GM23338 (cell line): ENCODE measurements around the gene SERPINB12. TPM values are rescaled to one million over a fixed set of nuclear protein-coding genes. Genes with fewer than 3 reads are reported as not detected.

ENCODE experiments used
- ATAC-seq: fragments of 200-7000 bp; cut with Tn5 transposase; 3 replicates; pipeline ENCODE4 v1.9.1; 2020
- DNase-seq: peaks from one replicate; pipeline ENCODE4 v3.0.0-alpha.2; 2015; ENCODE audit warnings: low spot score
- H2AFZ ChIP-seq: fragments of 200-600 bp; sonication (generic); 2 replicates; pipeline ENCODE4 v1.8.0; 2016; ENCODE audit warnings: antibody characterized with exemption, mild to moderate bottlenecking, moderate library complexity
- H3F3A ChIP-seq: fragments of 200-600 bp; sonication (generic); replicated peaks from 2 replicates; pipeline ENCODE4 v1.8.0; 2017; ENCODE audit warnings: antibody characterized with exemption, mixed run types, low read depth
- H3K27ac ChIP-seq: fragments of 200-600 bp; sonication (generic); 2 replicates; pipeline ENCODE4 v1.6.1; 2016; ENCODE audit warnings: low read depth
- H3K27me3 ChIP-seq: fragments of 200-600 bp; sonication (generic); 2 replicates; pipeline ENCODE4 v1.8.0; 2016; ENCODE audit warnings: mild to moderate bottlenecking, mixed run types, moderate library complexity; ENCODE audit not compliant: insufficient read depth
- H3K36me3 ChIP-seq: fragments of 200-600 bp; sonication (generic); 2 replicates; pipeline ENCODE4 v1.8.0; 2016; ENCODE audit warnings: mild to moderate bottlenecking; ENCODE audit not compliant: insufficient read depth
- H3K4me1 ChIP-seq: fragments of 200-600 bp; sonication (generic); 2 replicates; pipeline ENCODE4 v1.8.0; 2016; ENCODE audit warnings: mild to moderate bottlenecking, moderate library complexity; ENCODE audit not compliant: insufficient read depth
- H3K4me2 ChIP-seq: fragments of 200-600 bp; sonication (generic); 2 replicates; pipeline ENCODE4 v1.7.1; 2017; ENCODE audit warnings: mixed run types
- H3K4me3 ChIP-seq: fragments of 200-600 bp; sonication (generic); 2 replicates; pipeline ENCODE4 v1.6.1; 2016; ENCODE audit warnings: mixed run types
- H3K79me2 ChIP-seq: fragments of 200-600 bp; sonication (generic); replicated peaks from 2 replicates; pipeline ENCODE4 v1.8.0; 2017; ENCODE audit warnings: mild to moderate bottlenecking; ENCODE audit not compliant: insufficient read depth
- H3K9me2 ChIP-seq: fragments of 200-600 bp; sonication (generic); 2 replicates; pipeline ENCODE4 v1.8.0; 2017; ENCODE audit not compliant: insufficient read depth
- H4K20me1 ChIP-seq: fragments of 200-600 bp; sonication (generic); replicated peaks from 2 replicates; pipeline ENCODE4 v1.8.0; 2017; ENCODE audit warnings: mild to moderate bottlenecking; ENCODE audit not compliant: insufficient read depth
- H3K27ac Mint-ChIP-seq: 2 replicates; pipeline ENCODE4 v1.8.0; 2020; ENCODE audit warnings: inconsistent platforms, mild to moderate bottlenecking, moderate library complexity, mixed read lengths
- H3K27me3 Mint-ChIP-seq: 3 replicates; pipeline ENCODE4 v1.8.0; 2022; ENCODE audit warnings: low read depth, mild to moderate bottlenecking, moderate library complexity, mixed read lengths, inconsistent platforms; ENCODE audit not compliant: insufficient read depth, poor library complexity
- H3K36me3 Mint-ChIP-seq: 3 replicates; pipeline ENCODE4 v1.8.0; 2021; ENCODE audit warnings: low read depth, mild to moderate bottlenecking, inconsistent platforms, moderate library complexity, mixed read lengths
- H3K4me1 Mint-ChIP-seq: 3 replicates; pipeline ENCODE4 v1.8.0; 2020; ENCODE audit warnings: mild to moderate bottlenecking, inconsistent platforms, mixed read lengths
- H3K4me3 Mint-ChIP-seq: 3 replicates; pipeline ENCODE4 v1.8.0; 2021; ENCODE audit warnings: moderate library complexity, mild to moderate bottlenecking, inconsistent platforms, mixed read lengths
- H3K9me3 Mint-ChIP-seq: 3 replicates; pipeline ENCODE4 v1.8.0; 2020; ENCODE audit warnings: moderate library complexity, mild to moderate bottlenecking, inconsistent platforms, mixed read lengths
- CREB1 ChIP-seq: fragments of 250-450 bp; sonication (Bioruptor Pico); IDR thresholded peaks from 2 replicates; pipeline ENCODE4 v1.5.0; 2020; ENCODE audit warnings: low read depth, mild to moderate bottlenecking, moderate library complexity
- CTCF ChIP-seq, 2 experiments: fragments of 200-600 bp in 1 of 2; sonication (generic) in 1 of 2; conservative IDR thresholded peaks; 2 replicates each; pipeline versions ENCODE4 v1.5.1 to v1.6.1; 2016 to 2017; ENCODE audit warnings: antibody characterized with exemption in 2 of 2, low read depth in 2 of 2, mild to moderate bottlenecking in 2 of 2, moderate library complexity in 1 of 2
- ETS1 ChIP-seq: IDR thresholded peaks from 2 replicates; pipeline ENCODE4 v1.6.1; 2016; ENCODE audit warnings: antibody characterized with exemption
- EZH2 ChIP-seq: fragments of 200-600 bp; sonication (generic); IDR thresholded peaks from one replicate; pipeline ENCODE4 v1.8.0; 2017; ENCODE audit warnings: antibody characterized with exemption, mild to moderate bottlenecking, low read depth; ENCODE audit not compliant: unreplicated experiment
- EZH2phosphoT487 ChIP-seq: fragments of 200-600 bp; sonication (generic); IDR thresholded peaks from one replicate; pipeline ENCODE4 v1.8.1; 2018; ENCODE audit warnings: antibody characterized with exemption; ENCODE audit not compliant: unreplicated experiment
- JUNB ChIP-seq: IDR thresholded peaks from one replicate; pipeline ENCODE4 v1.6.1; 2016; ENCODE audit warnings: antibody characterized with exemption; ENCODE audit not compliant: unreplicated experiment
- NANOG ChIP-seq: IDR thresholded peaks from 2 replicates; pipeline ENCODE4 v1.6.1; 2016; ENCODE audit warnings: antibody characterized with exemption, borderline replicate concordance
- POLR2AphosphoS5 ChIP-seq: IDR thresholded peaks from 2 replicates; pipeline ENCODE4 v1.6.1; 2016; ENCODE audit warnings: antibody characterized with exemption, low read depth
- REST ChIP-seq: IDR thresholded peaks from one replicate; pipeline ENCODE4 v1.6.1; 2018; ENCODE audit warnings: antibody characterized with exemption; ENCODE audit not compliant: unreplicated experiment
- STAT1 ChIP-seq: IDR thresholded peaks from one replicate; pipeline ENCODE4 v1.6.1; 2016; ENCODE audit warnings: antibody characterized with exemption; ENCODE audit not compliant: unreplicated experiment
- ZNF114 ChIP-seq: fragments of 250-450 bp; sonication (Bioruptor Pico); IDR thresholded peaks from 2 replicates; pipeline ENCODE4 v1.5.0; 2020; ENCODE audit warnings: mild to moderate bottlenecking, moderate library complexity
- ZNF331 ChIP-seq: fragments of 250-450 bp; sonication (Bioruptor Pico); IDR thresholded peaks from 2 replicates; pipeline ENCODE4 v1.5.0; 2020; ENCODE audit warnings: low read depth, mild to moderate bottlenecking, moderate library complexity
- polyA plus RNA-seq: library from polyadenylated mRNA; unstranded; fragments of >200 nt; fragmentation: Nextera tagmentation; extraction: Ambion mirVana; gene quantifications from 2 replicates; pipeline ENCODE4 v1.2.1, GENCODE V29; 2016
- total RNA-seq: library from RNA; depleted of rRNA; stranded (reverse); fragments of >200 nt; shearing (Covaris generic); gene quantifications from 2 replicates; pipeline ENCODE4 v1.2.3, GENCODE V29; 2014

Gene SERPINB12
- total and polyA plus RNA-seq, 2 experiments from 2014 or later: not detected

GRCh38 chr18:63514888-63515678, 27.1 kb upstream of the SERPINB12 start (continued):
- TF ChIP-seq ETS1 (no peak), ZNF331 (CRISPR knock-in tag) (no peak), REST (no peak), CREB1 (CRISPR knock-in tag) (no peak), CTCF (conservative IDR thresholded peaks at IDR 0.05; ENCODE audit: low read depth in 2 of 2) (peak; percentile 2 to 34; a peak in 1 of 4 replicates), EZH2phosphoT487 (no peak)

- Histone ChIP-seq H3K9me2 (no peaks in the 10 kb centered on the region), H3K4me3 (no peak overlapping the region), H3K4me1 (peaks cover 43% of the 10 kb centered on the region), H3K36me3 (no peaks in the 10 kb centered on the region), H3K27me3 (no peaks in the 10 kb centered on the region), H3K79me2 (no peaks in the 10 kb centered on the region), H3K4me2 (no peak overlapping the region), H3K27ac (no peak overlapping the region), H3F3A (no peaks in the 10 kb centered on the region), H4K20me1 (no peaks in the 10 kb centered on the region), H2AFZ (no peak overlapping the region)
- no peak overlapping the region for H3K4me3 Mint-ChIP-seq
- no peaks in the 10 kb centered on the region for H3K9me3 Mint-ChIP-seq
- TF ChIP-seq EZH2phosphoT487 (no peak), CREB1 (CRISPR knock-in tag) (no peak), ZNF331 (CRISPR knock-in tag) (no peak), ETS1 (no peak), STAT1 (no peak), EZH2 (no peak), JUNB (no peak), CTCF (conservative IDR thresholded peaks at IDR 0.05; ENCODE audit: low read depth in 2 of 2) (no peak), REST (no peak), ZNF114 (CRISPR knock-in tag) (no peak), NANOG (no peak), POLR2AphosphoS5 (no peak)
- H3K27me3 Mint-ChIP-seq: peaks cover 3% of the 10 kb centered on the region
- H3K4me1 Mint-ChIP-seq: peaks cover 34% of the 10 kb centered on the region
- H3K36me3 Mint-ChIP-seq: no peaks in the 10 kb centered on the region
- ATAC-seq: no peak
- H3K27ac Mint-ChIP-seq: no peak overlapping the region
- DNase-seq: no peak
These were observed 26.4 kb upstream of the SERPINB12 start for GRCh38 chr18:63515801-63516200.
